Activated T-cell treated with anti-CD3 and anti-CD28 coated beads for 48 hours (primary cell): ENCODE results near the gene MRPL4.
"Not testable (repeated sequence)": the region's sequence is repeated elsewhere in the genome, so short reads cannot be mapped to it uniquely, and the experiment has no call there.

Experiments
- DNase-seq: peaks from one replicate; pipeline ENCODE4 v3.0.0-alpha.2; 2020; ENCODE audit warnings: low read depth

The MRPL4 gene

GRCh38 chr19:10230173-10230860, 21.7 kb upstream of the MRPL4 start:
- DNase-seq: peak; percentile 34

GRCh38 chr19:10230861-10231611, 21.0 kb upstream of the MRPL4 start, which contains the start of gene S1PR2:
Gene S1PR2, minus strand, starts transcription at chr19:10231331. Its CDS starts 6,426 bp downstream, at chr19:10224905.
- DNase-seq: peak; percentile 69

GRCh38 chr19:10231612-10232228, 20.3 kb upstream of the MRPL4 start:
- no peak for DNase-seq

GRCh38 chr19:10233946-10234345, 18.1 kb upstream of the MRPL4 start:
- no peak for DNase-seq

GRCh38 chr19:10235003-10235402, 17.0 kb upstream of the MRPL4 start:
- no peak for DNase-seq

GRCh38 chr19:10235409-10235808, 16.6 kb upstream of the MRPL4 start:
- not testable (repeated sequence) for DNase-seq

GRCh38 chr19:10237702-10238101, 14.3 kb upstream of the MRPL4 start:
- no peak for DNase-seq

GRCh38 chr19:10238172-10238783, 13.7 kb upstream of the MRPL4 start:
- DNase-seq: no peak

- DNase-seq: not testable (repeated sequence)
Observed at GRCh38 chr19:10241826-10242449, 10.1 kb upstream of the MRPL4 start.

GRCh38 chr19:10243606-10244005, 8.4 kb upstream of the MRPL4 start:
- DNase-seq: no peak

GRCh38 chr19:10245189-10245939, 6.7 kb upstream of the MRPL4 start:
- DNase-seq: no peak

GRCh38 chr19:10246511-10246910, 5.5 kb upstream of the MRPL4 start:
- DNase-seq: no peak

- no peak for DNase-seq
Observed at GRCh38 chr19:10252707-10253106, 693 bp downstream of the MRPL4 start.

- no peak for DNase-seq
Observed at GRCh38 chr19:10254244-10254643, 2.2 kb downstream of the MRPL4 start.

- DNase-seq: no peak
Observed at GRCh38 chr19:10255358-10255757, 3.3 kb downstream of the MRPL4 start.

GRCh38 chr19:10256551-10256950, 4.5 kb downstream of the MRPL4 start:
- no peak for DNase-seq

- no peak for DNase-seq
Observed at GRCh38 chr19:10256970-10257615, 5.1 kb downstream of the MRPL4 start.

- DNase-seq: no peak
Observed at GRCh38 chr19:10258080-10258710, 6.2 kb downstream of the MRPL4 start.

GRCh38 chr19:10259162-10259905, 7.3 kb downstream of the MRPL4 start:
- peak; percentile 90 for DNase-seq

GRCh38 chr19:10260141-10260584, 8.1 kb downstream of the MRPL4 start:
- peak; percentile 68 for DNase-seq
